Liver (tissue), 9 donors: ENCODE results near the gene KDM5B. TPM values are rescaled to one million over a fixed set of nuclear protein-coding genes. Genes with fewer than 3 reads are reported as not detected.
"Not testable (repeated sequence)": the region's sequence is repeated elsewhere in the genome, so short reads cannot be mapped to it uniquely, and the experiment has no call there.

Source experiments
- DNase-seq: peaks from one replicate; pipeline ENCODE4 v3.0.0-alpha.2; 2017; ENCODE audit warnings: low spot score
- H3K27ac ChIP-seq, 2 donors: one replicate each; pipeline ENCODE4 v1.7.0; 2013; ENCODE audit warnings: inconsistent platforms in 2 of 2, low read length in 2 of 2, control low read depth in 1 of 2, low read depth in 1 of 2, mild to moderate bottlenecking in 1 of 2
- H3K27me3 ChIP-seq, 4 donors: one replicate each; pipeline versions ENCODE4 v1.6.1 to v1.7.0; 2013; ENCODE audit warnings: low read length in 3 of 4, inconsistent platforms in 1 of 4, mild to moderate bottlenecking in 1 of 4, moderate library complexity in 1 of 4; ENCODE audit not compliant: control insufficient read depth in 4 of 4, insufficient read depth in 4 of 4
- H3K36me3 ChIP-seq, 4 donors: one replicate each; pipeline versions ENCODE4 v1.6.1 to v1.7.0; 2013; ENCODE audit warnings: low read length in 3 of 4, mild to moderate bottlenecking in 3 of 4, low read depth in 1 of 4, moderate library complexity in 1 of 4; ENCODE audit not compliant: control insufficient read depth in 4 of 4, insufficient read depth in 3 of 4
- H3K4me1 ChIP-seq, 4 donors: one replicate each; pipeline versions ENCODE4 v1.6.1 to v1.7.0; 2013; ENCODE audit warnings: low read length in 3 of 4, mild to moderate bottlenecking in 3 of 4, moderate library complexity in 1 of 4; ENCODE audit not compliant: control insufficient read depth in 4 of 4, insufficient read depth in 4 of 4
- H3K4me3 ChIP-seq, 3 donors: one replicate each; pipeline versions ENCODE4 v1.6.1 to v1.7.0; 2013; ENCODE audit warnings: low read length in 3 of 3, control low read depth in 1 of 3, low read depth in 1 of 3, mild to moderate bottlenecking in 1 of 3
- H3K9ac ChIP-seq, 2 donors: one replicate each; pipeline ENCODE4 v1.7.0; 2013; ENCODE audit warnings: low read length in 2 of 2, mild to moderate bottlenecking in 2 of 2, moderate library complexity in 2 of 2, control low read depth in 1 of 2, low read depth in 1 of 2
- H3K9me3 ChIP-seq, 4 donors: one replicate each; pipeline versions ENCODE4 v1.6.1 to v1.7.0; 2013; ENCODE audit warnings: low read length in 3 of 4; ENCODE audit not compliant: control insufficient read depth in 4 of 4
- ATF3 ChIP-seq: IDR thresholded peaks from 2 replicates; pipeline ENCODE4 v1.6.1; 2016; ENCODE audit warnings: antibody characterized with exemption
- FOXA1 ChIP-seq: IDR thresholded peaks from 2 replicates; pipeline ENCODE4 v1.6.1; 2016; ENCODE audit warnings: antibody characterized with exemption
- FOXA2 ChIP-seq: IDR thresholded peaks from 2 replicates; pipeline ENCODE4 v1.6.1; 2016; ENCODE audit warnings: antibody characterized with exemption
- GABPA ChIP-seq, 2 donors: IDR thresholded peaks in 1 of 2; conservative IDR thresholded peaks in 1 of 2; 2 replicates each; pipeline ENCODE4 v1.6.1; 2016; ENCODE audit warnings: antibody characterized with exemption in 2 of 2, mild to moderate bottlenecking in 1 of 2, moderate library complexity in 1 of 2
- HNF4A ChIP-seq, 2 donors: conservative IDR thresholded peaks; 2 replicates each; pipeline ENCODE4 v1.6.1; 2016; ENCODE audit warnings: antibody characterized with exemption in 2 of 2, mild to moderate bottlenecking in 2 of 2
- HNF4G ChIP-seq: IDR thresholded peaks from 2 replicates; pipeline ENCODE4 v1.6.1; 2016; ENCODE audit warnings: antibody characterized with exemption
- MAX ChIP-seq: IDR thresholded peaks from 2 replicates; pipeline ENCODE4 v1.6.1; 2016; ENCODE audit warnings: antibody characterized with exemption
- NR2F2 ChIP-seq: IDR thresholded peaks from 2 replicates; pipeline ENCODE4 v1.6.1; 2016; ENCODE audit warnings: antibody characterized with exemption
- RAD21 ChIP-seq, 2 donors: IDR thresholded peaks; 2 replicates each; pipeline ENCODE4 v1.6.1; 2016; ENCODE audit warnings: antibody characterized with exemption in 2 of 2, mild to moderate bottlenecking in 2 of 2
- REST ChIP-seq: IDR thresholded peaks from 2 replicates; pipeline ENCODE4 v1.6.1; 2016; ENCODE audit warnings: antibody characterized with exemption, mild to moderate bottlenecking
- RXRA ChIP-seq, 2 donors: IDR thresholded peaks; 2 replicates each; pipeline ENCODE4 v1.6.1; 2017 to 2018; ENCODE audit warnings: antibody characterized with exemption in 2 of 2, mild to moderate bottlenecking in 1 of 2
- SP1 ChIP-seq: IDR thresholded peaks from 2 replicates; pipeline ENCODE4 v1.6.1; 2018; ENCODE audit warnings: antibody characterized with exemption, mild to moderate bottlenecking
- TAF1 ChIP-seq: conservative IDR thresholded peaks from 2 replicates; pipeline ENCODE4 v1.6.1; 2016; ENCODE audit warnings: antibody characterized with exemption, mild to moderate bottlenecking
- YY1 ChIP-seq: IDR thresholded peaks from 2 replicates; pipeline ENCODE4 v1.6.1; 2016; ENCODE audit warnings: antibody characterized with exemption, mild to moderate bottlenecking
- ZBTB33 ChIP-seq: IDR thresholded peaks from 2 replicates; pipeline ENCODE4 v1.6.1; 2016; ENCODE audit warnings: antibody characterized with exemption
- whole genome bisulfite sequencing: extraction: QIAGEN DNeasy Blood & Tissue Kit; methylation state at CpG from one replicate; pipeline ENCODE4 v1.1.7; 2013; 5-methylcytosine and 5-hydroxymethylcytosine counted together
- polyA plus RNA-seq, 2 donors: library from polyadenylated mRNA; stranded (reverse) in 1 of 2; unstranded in 1 of 2; fragments of 200-250 nt in 1 of 2; fragments of >200 nt in 1 of 2; fragmentation: Nextera tagmentation in 1 of 2; extraction: Ambion mirVana in 1 of 2; gene quantifications; one replicate each; pipeline versions ENCODE4 v1.2.1 to v1.2.3, GENCODE V29; 2013 to 2015
- total RNA-seq, 2 donors: library from RNA; depleted of rRNA; stranded (reverse); fragments of >200 nt; gene quantifications; one replicate each; pipeline ENCODE4 v1.2.3, GENCODE V29; 2014
- donor health status: healthy.
- donor health status: healthy.
- donor health status: healthy.
- donor health status: healthy.
- donor health status: healthy.

The KDM5B gene
- total and polyA plus RNA-seq, 4 donors = 3.4 to 33.7 (median 14.8) TPM

GRCh38 chr1:202798260-202798659 lies 10.0 kb downstream of the KDM5B start:
- H3K4me3 ChIP-seq = no peak overlapping the region
- H3K36me3 ChIP-seq = no peaks in the 10 kb centered on the region
- H3K4me1 ChIP-seq = no peaks in the 10 kb centered on the region
- H3K9me3 ChIP-seq = no peaks in the 10 kb centered on the region
- WGBS = 92% methylated on average over 4 of the region's 4 CpGs
- TF ChIP-seq REST (no peak), MAX (no peak), YY1 (no peak), RXRA (IDR thresholded peaks at IDR 0.05) (no peak), FOXA1 (no peak), RAD21 (IDR thresholded peaks at IDR 0.05) (no peak), TAF1 (no peak), SP1 (no peak), HNF4G (no peak), NR2F2 (no peak), ATF3 (no peak), ZBTB33 (no peak), GABPA (IDR thresholded peaks at IDR 0.05 in 1 of 2, conservative IDR thresholded peaks at IDR 0.05 in 1 of 2) (no peak), FOXA2 (no peak)
- no peak for DNase-seq
- no peak overlapping the region for H3K9ac ChIP-seq
- H3K27me3 ChIP-seq = no peaks in the 10 kb centered on the region
- H3K27ac ChIP-seq = no peak overlapping the region

GRCh38 chr1:202796670-202797069 lies 11.6 kb downstream of the KDM5B start:
- no peaks in the 10 kb centered on the region for H3K4me1 ChIP-seq
- TF ChIP-seq YY1 = no peak
- TF ChIP-seq RXRA (IDR thresholded peaks at IDR 0.05) = no peak
- no peak for TF ChIP-seq HNF4A (conservative IDR thresholded peaks at IDR 0.05)
- no peak for TF ChIP-seq ATF3
- 93% methylated on average over 7 of the region's 7 CpGs for WGBS

GRCh38 chr1:202794931-202795330 lies 13.3 kb downstream of the KDM5B start:
- H3K27ac ChIP-seq, H3K4me1 ChIP-seq, H3K27me3 ChIP-seq, H3K9me3 ChIP-seq, DNase-seq, H3K4me3 ChIP-seq, H3K9ac ChIP-seq, H3K36me3 ChIP-seq: not testable (repeated sequence)
- 86% methylated on average over 6 of the region's 6 CpGs for WGBS

More at GRCh38 chr1:202796670-202797069, 11.6 kb downstream of the KDM5B start:
- Histone ChIP-seq H3K9me3 (no peaks in the 10 kb centered on the region), H3K27me3 (no peaks in the 10 kb centered on the region), H3K9ac (no peak overlapping the region), H3K4me3 (no peak overlapping the region), H3K27ac (no peak overlapping the region), H3K36me3 (no peaks in the 10 kb centered on the region)
- no peak for DNase-seq
